GM23338 (cell line): ENCODE data around the gene SLC6A18. TPM values are rescaled to one million over a fixed set of nuclear protein-coding genes. Genes with fewer than 3 reads are reported as not detected.

Experiments used
- ATAC-seq: fragments of 200-7000 bp; cut with Tn5 transposase; 3 replicates; pipeline ENCODE4 v1.9.1; 2020
- DNase-seq: peaks from one replicate; pipeline ENCODE4 v3.0.0-alpha.2; 2015; ENCODE audit warnings: low spot score
- H2AFZ ChIP-seq: fragments of 200-600 bp; sonication (generic); 2 replicates; pipeline ENCODE4 v1.8.0; 2016; ENCODE audit warnings: antibody characterized with exemption, mild to moderate bottlenecking, moderate library complexity
- H3F3A ChIP-seq: fragments of 200-600 bp; sonication (generic); replicated peaks from 2 replicates; pipeline ENCODE4 v1.8.0; 2017; ENCODE audit warnings: antibody characterized with exemption, mixed run types, low read depth
- H3K27ac ChIP-seq: fragments of 200-600 bp; sonication (generic); 2 replicates; pipeline ENCODE4 v1.6.1; 2016; ENCODE audit warnings: low read depth
- H3K27me3 ChIP-seq: fragments of 200-600 bp; sonication (generic); 2 replicates; pipeline ENCODE4 v1.8.0; 2016; ENCODE audit warnings: mild to moderate bottlenecking, mixed run types, moderate library complexity; ENCODE audit not compliant: insufficient read depth
- H3K36me3 ChIP-seq: fragments of 200-600 bp; sonication (generic); 2 replicates; pipeline ENCODE4 v1.8.0; 2016; ENCODE audit warnings: mild to moderate bottlenecking; ENCODE audit not compliant: insufficient read depth
- H3K4me1 ChIP-seq: fragments of 200-600 bp; sonication (generic); 2 replicates; pipeline ENCODE4 v1.8.0; 2016; ENCODE audit warnings: mild to moderate bottlenecking, moderate library complexity; ENCODE audit not compliant: insufficient read depth
- H3K4me2 ChIP-seq: fragments of 200-600 bp; sonication (generic); 2 replicates; pipeline ENCODE4 v1.7.1; 2017; ENCODE audit warnings: mixed run types
- H3K4me3 ChIP-seq: fragments of 200-600 bp; sonication (generic); 2 replicates; pipeline ENCODE4 v1.6.1; 2016; ENCODE audit warnings: mixed run types
- H3K79me2 ChIP-seq: fragments of 200-600 bp; sonication (generic); replicated peaks from 2 replicates; pipeline ENCODE4 v1.8.0; 2017; ENCODE audit warnings: mild to moderate bottlenecking; ENCODE audit not compliant: insufficient read depth
- H3K9me2 ChIP-seq: fragments of 200-600 bp; sonication (generic); 2 replicates; pipeline ENCODE4 v1.8.0; 2017; ENCODE audit not compliant: insufficient read depth
- H4K20me1 ChIP-seq: fragments of 200-600 bp; sonication (generic); replicated peaks from 2 replicates; pipeline ENCODE4 v1.8.0; 2017; ENCODE audit warnings: mild to moderate bottlenecking; ENCODE audit not compliant: insufficient read depth
- H3K27ac Mint-ChIP-seq: 2 replicates; pipeline ENCODE4 v1.8.0; 2020; ENCODE audit warnings: inconsistent platforms, mild to moderate bottlenecking, moderate library complexity, mixed read lengths
- H3K27me3 Mint-ChIP-seq: 3 replicates; pipeline ENCODE4 v1.8.0; 2022; ENCODE audit warnings: low read depth, mild to moderate bottlenecking, moderate library complexity, mixed read lengths, inconsistent platforms; ENCODE audit not compliant: insufficient read depth, poor library complexity
- H3K36me3 Mint-ChIP-seq: 3 replicates; pipeline ENCODE4 v1.8.0; 2021; ENCODE audit warnings: low read depth, mild to moderate bottlenecking, inconsistent platforms, moderate library complexity, mixed read lengths
- H3K4me1 Mint-ChIP-seq: 3 replicates; pipeline ENCODE4 v1.8.0; 2020; ENCODE audit warnings: mild to moderate bottlenecking, inconsistent platforms, mixed read lengths
- H3K4me3 Mint-ChIP-seq: 3 replicates; pipeline ENCODE4 v1.8.0; 2021; ENCODE audit warnings: moderate library complexity, mild to moderate bottlenecking, inconsistent platforms, mixed read lengths
- H3K9me3 Mint-ChIP-seq: 3 replicates; pipeline ENCODE4 v1.8.0; 2020; ENCODE audit warnings: moderate library complexity, mild to moderate bottlenecking, inconsistent platforms, mixed read lengths
- CREB1 ChIP-seq: fragments of 250-450 bp; sonication (Bioruptor Pico); IDR thresholded peaks from 2 replicates; pipeline ENCODE4 v1.5.0; 2020; ENCODE audit warnings: low read depth, mild to moderate bottlenecking, moderate library complexity
- CTCF ChIP-seq, 2 experiments: fragments of 200-600 bp in 1 of 2; sonication (generic) in 1 of 2; conservative IDR thresholded peaks; 2 replicates each; pipeline versions ENCODE4 v1.5.1 to v1.6.1; 2016 to 2017; ENCODE audit warnings: antibody characterized with exemption in 2 of 2, low read depth in 2 of 2, mild to moderate bottlenecking in 2 of 2, moderate library complexity in 1 of 2
- ETS1 ChIP-seq: IDR thresholded peaks from 2 replicates; pipeline ENCODE4 v1.6.1; 2016; ENCODE audit warnings: antibody characterized with exemption
- EZH2 ChIP-seq: fragments of 200-600 bp; sonication (generic); IDR thresholded peaks from one replicate; pipeline ENCODE4 v1.8.0; 2017; ENCODE audit warnings: antibody characterized with exemption, mild to moderate bottlenecking, low read depth; ENCODE audit not compliant: unreplicated experiment
- EZH2phosphoT487 ChIP-seq: fragments of 200-600 bp; sonication (generic); IDR thresholded peaks from one replicate; pipeline ENCODE4 v1.8.1; 2018; ENCODE audit warnings: antibody characterized with exemption; ENCODE audit not compliant: unreplicated experiment
- JUNB ChIP-seq: IDR thresholded peaks from one replicate; pipeline ENCODE4 v1.6.1; 2016; ENCODE audit warnings: antibody characterized with exemption; ENCODE audit not compliant: unreplicated experiment
- NANOG ChIP-seq: IDR thresholded peaks from 2 replicates; pipeline ENCODE4 v1.6.1; 2016; ENCODE audit warnings: antibody characterized with exemption, borderline replicate concordance
- POLR2AphosphoS5 ChIP-seq: IDR thresholded peaks from 2 replicates; pipeline ENCODE4 v1.6.1; 2016; ENCODE audit warnings: antibody characterized with exemption, low read depth
- STAT1 ChIP-seq: IDR thresholded peaks from one replicate; pipeline ENCODE4 v1.6.1; 2016; ENCODE audit warnings: antibody characterized with exemption; ENCODE audit not compliant: unreplicated experiment
- ZNF114 ChIP-seq: fragments of 250-450 bp; sonication (Bioruptor Pico); IDR thresholded peaks from 2 replicates; pipeline ENCODE4 v1.5.0; 2020; ENCODE audit warnings: mild to moderate bottlenecking, moderate library complexity
- ZNF331 ChIP-seq: fragments of 250-450 bp; sonication (Bioruptor Pico); IDR thresholded peaks from 2 replicates; pipeline ENCODE4 v1.5.0; 2020; ENCODE audit warnings: low read depth, mild to moderate bottlenecking, moderate library complexity
- ZNF462 ChIP-seq: fragments of 250-450 bp; sonication (Bioruptor Pico); IDR thresholded peaks from 2 replicates; pipeline ENCODE4 v1.5.0; 2020; ENCODE audit warnings: mild to moderate bottlenecking, moderate library complexity
- polyA plus RNA-seq: library from polyadenylated mRNA; unstranded; fragments of >200 nt; fragmentation: Nextera tagmentation; extraction: Ambion mirVana; gene quantifications from 2 replicates; pipeline ENCODE4 v1.2.1, GENCODE V29; 2016
- total RNA-seq: library from RNA; depleted of rRNA; stranded (reverse); fragments of >200 nt; shearing (Covaris generic); gene quantifications from 2 replicates; pipeline ENCODE4 v1.2.3, GENCODE V29; 2014

The SLC6A18 gene
- total and polyA plus RNA-seq, 2 experiments from 2014 or later = not detected

DNA sequence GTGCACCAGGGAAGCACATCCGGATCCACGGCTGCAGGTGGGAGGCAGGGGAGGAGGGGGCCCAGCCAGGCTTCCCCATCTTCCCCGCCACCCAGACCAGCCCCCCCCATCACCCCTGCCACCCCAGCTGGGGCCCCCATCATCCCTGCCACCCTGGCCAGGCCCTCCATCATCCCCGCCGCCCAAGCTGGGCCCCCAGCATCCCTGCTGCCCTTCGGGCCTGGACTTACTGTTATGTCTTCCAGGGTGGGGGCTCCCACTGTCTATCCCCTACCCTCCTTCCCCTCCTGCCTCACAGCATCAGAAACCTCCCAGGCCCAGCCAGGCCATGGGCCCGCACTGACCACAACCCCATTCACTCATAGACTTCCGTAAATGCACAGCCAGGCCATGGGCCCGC is 27.5 kb downstream of the SLC6A18 start:
- Histone ChIP-seq H3K27ac (no peak overlapping the region), H3K36me3 (no peaks in the 10 kb centered on the region), H4K20me1 (no peaks in the 10 kb centered on the region), H3K4me2 (no peak overlapping the region), H3K27me3 (no peaks in the 10 kb centered on the region), H3K4me3 (no peak overlapping the region), H2AFZ (no peak overlapping the region), H3K9me2 (no peaks in the 10 kb centered on the region), H3K4me1 (no peaks in the 10 kb centered on the region), H3F3A (no peaks in the 10 kb centered on the region), H3K79me2 (no peaks in the 10 kb centered on the region)
- Mint-ChIP-seq H3K4me3 (no peak overlapping the region), H3K36me3 (peaks cover 5% of the 10 kb centered on the region; the same call in 2 of the 3 replicates), H3K9me3 (no peaks in the 10 kb centered on the region), H3K27me3 (peaks cover 3% of the 10 kb centered on the region), H3K27ac (no peak overlapping the region), H3K4me1 (no peaks in the 10 kb centered on the region; the same call in 2 of the 3 replicates)
- ATAC-seq (no peak), DNase-seq (no peak)
- no peak for TF ChIP-seq JUNB
- TF ChIP-seq STAT1 = no peak
- no peak for TF ChIP-seq ZNF114 (CRISPR knock-in tag)

DNA sequence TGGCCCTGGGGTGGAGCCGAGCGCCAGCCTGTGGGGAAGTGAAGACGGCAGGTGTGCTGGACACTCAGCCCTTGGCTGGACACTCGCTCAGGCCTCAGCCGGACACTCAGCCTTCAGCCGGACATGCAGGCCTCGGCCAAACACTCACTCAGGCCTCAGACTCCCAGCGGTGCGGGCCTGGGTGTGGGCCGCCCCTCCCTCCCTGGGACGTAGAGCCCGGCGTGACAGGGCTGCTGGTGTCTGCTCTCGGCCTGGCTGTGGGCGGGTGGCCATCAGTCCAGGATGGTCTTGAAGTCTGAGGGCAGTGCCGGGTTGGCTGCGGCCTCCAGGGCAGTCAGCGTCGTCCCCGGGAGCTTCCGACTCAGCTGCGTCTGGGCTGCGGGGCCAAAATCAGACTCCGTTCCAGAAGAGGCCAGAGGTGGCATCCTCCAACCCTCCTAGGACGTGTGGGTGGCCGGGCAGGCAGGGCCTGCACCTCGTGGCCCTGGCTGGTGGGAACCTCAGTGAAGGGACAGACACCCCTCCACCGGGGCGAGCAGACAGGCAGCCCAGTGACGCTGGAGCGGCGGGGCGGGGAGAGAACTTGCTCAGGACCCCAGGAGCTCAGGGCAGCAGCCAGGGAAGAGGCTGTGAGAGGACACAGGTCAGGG is 28.4 kb downstream of the SLC6A18 start:
- Mint-ChIP-seq H3K27me3 (peaks cover 5% of the 10 kb centered on the region), H3K27ac (no peak overlapping the region), H3K4me1 (no peaks in the 10 kb centered on the region; the same call in 2 of the 3 replicates), H3K9me3 (no peaks in the 10 kb centered on the region), H3K4me3 (no peak overlapping the region), H3K36me3 (peaks cover 9% of the 10 kb centered on the region; the same call in 2 of the 3 replicates)
- no peaks in the 10 kb centered on the region for H3K27me3 ChIP-seq
- no peak overlapping the region for H3K27ac ChIP-seq
- no peaks in the 10 kb centered on the region for H3K79me2 ChIP-seq
- no peak overlapping the region for H2AFZ ChIP-seq
- H3F3A ChIP-seq = no peaks in the 10 kb centered on the region
- ATAC-seq (no peak), DNase-seq (no peak)
- no peaks in the 10 kb centered on the region for H3K36me3 ChIP-seq
- H3K4me3 ChIP-seq = no peak overlapping the region
- no peak overlapping the region for H3K4me2 ChIP-seq
- no peaks in the 10 kb centered on the region for H3K9me2 ChIP-seq
- no peaks in the 10 kb centered on the region for H3K4me1 ChIP-seq
- no peaks in the 10 kb centered on the region for H4K20me1 ChIP-seq
- no peak for TF ChIP-seq ETS1
- TF ChIP-seq JUNB = no peak
- TF ChIP-seq ZNF114 (CRISPR knock-in tag) = no peak
- no peak for TF ChIP-seq EZH2phosphoT487
- TF ChIP-seq CREB1 (CRISPR knock-in tag) = no peak
- TF ChIP-seq ZNF331 (CRISPR knock-in tag) = no peak
- TF ChIP-seq EZH2 = no peak
- no peak for TF ChIP-seq ZNF462 (CRISPR knock-in tag)
- no peak for TF ChIP-seq NANOG
- no peak for TF ChIP-seq CTCF (conservative IDR thresholded peaks at IDR 0.05; ENCODE audit: low read depth in 2 of 2)
- TF ChIP-seq POLR2AphosphoS5 = no peak
